HG03432 (cell line): ENCODE measurements around the gene GSKIP.
A peak's percentile ranks its signal among the peaks of the same experiment; 100 is the strongest.

Source experiments
- ATAC-seq: cut with Tn5 transposase; IDR thresholded peaks from one replicate; pipeline ENCODE4 v1.9.1; 2021; ENCODE audit warnings: mild to moderate bottlenecking, moderate library complexity; ENCODE audit not compliant: unreplicated experiment

GSKIP gene

DNA sequence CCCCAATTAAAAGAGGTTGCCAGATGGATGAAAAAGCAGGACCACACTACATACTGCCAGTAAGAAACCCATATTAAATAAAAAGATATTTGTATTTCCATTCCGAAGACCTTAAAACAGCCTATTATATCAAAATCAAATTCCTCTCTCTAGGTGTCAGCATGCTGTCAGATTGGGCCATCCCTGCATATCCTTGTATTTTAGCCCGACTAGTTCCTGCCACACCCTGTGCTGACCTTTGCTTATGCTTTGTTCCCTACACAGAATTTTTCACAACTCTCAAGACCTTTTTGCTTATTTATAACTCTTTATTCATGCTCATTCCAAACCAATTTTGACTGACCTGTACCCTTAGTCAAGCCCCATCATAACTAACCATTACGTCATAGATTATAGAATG lies 12.8 kb downstream of the GSKIP start:
- no peak for ATAC-seq

DNA sequence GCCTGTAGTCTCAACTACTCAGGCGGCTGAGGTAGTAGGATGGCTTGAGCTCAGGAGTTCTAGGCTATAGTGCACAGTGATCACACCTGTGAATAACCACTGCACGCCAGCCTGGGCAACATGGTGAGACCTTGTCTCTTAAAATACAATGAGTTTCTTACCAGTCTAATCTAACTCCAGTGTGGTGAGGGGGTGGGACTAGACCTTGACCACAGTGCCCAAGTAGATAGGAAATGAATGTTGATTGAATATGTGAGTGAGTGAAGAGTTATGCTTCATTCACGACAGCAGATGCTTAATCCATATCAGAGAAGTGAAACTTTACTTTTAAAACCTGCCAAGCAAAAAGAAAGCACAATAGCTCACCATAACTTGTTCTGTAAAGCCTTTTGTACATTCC lies 17.4 kb downstream of the GSKIP start:
- peak; percentile 90 for ATAC-seq

DNA sequence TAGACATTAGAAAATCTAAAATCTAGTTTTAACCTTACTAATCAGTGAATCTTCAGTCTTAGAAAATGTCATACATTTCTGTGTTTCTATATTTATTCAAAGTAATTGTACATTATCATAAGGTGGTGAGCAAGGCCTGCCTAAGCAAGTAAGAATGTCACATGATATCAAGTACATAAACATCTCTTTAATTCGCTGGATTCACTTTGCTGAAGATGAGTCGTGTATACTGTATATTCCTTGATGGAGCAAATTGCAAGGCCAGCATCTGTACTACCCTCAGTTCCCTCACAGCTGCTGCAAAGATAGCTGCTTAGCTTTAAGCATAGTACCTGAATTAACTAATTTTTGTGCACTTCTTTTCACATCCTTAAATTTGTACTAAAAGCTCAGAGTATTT lies 20.1 kb downstream of the GSKIP start:
- ATAC-seq, result no peak

DNA sequence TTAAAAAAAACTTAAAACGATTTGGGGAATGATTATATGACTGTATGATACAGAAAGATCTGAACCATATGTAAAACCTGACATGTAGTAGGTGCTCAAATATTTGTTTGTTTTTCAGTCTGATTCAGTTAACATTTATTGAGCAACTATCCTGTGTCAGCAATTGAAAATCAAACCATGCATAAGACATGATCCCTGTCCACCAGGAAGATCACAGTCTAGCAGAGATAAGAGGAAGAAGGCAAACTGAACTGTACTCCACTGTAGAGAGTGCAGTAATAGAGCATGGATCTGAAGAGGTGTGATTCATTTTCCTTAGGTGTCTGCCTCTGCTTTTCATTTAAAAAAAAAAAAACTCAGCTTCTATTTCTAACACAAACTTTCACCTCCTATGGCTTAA lies 20.7 kb downstream of the GSKIP start:
- no peak for ATAC-seq

DNA sequence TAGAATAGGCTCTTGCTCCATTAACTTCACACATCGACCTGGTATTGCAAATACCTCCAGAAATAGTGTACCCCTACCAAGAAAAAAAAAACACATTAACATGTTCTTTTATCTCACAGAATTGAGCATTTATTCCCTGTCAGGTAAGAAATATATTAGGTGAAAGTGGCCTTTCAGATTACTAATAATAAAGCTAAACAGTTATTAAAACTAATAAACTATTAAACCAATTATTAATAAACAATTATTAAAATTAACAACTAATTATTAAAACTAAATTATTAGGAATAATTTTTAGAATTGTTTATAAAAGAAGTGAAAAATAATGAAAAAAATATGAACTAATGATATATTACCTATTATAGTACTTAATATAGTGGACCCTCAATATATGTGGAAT lies 21.4 kb downstream of the GSKIP start:
- ATAC-seq, result no peak

DNA sequence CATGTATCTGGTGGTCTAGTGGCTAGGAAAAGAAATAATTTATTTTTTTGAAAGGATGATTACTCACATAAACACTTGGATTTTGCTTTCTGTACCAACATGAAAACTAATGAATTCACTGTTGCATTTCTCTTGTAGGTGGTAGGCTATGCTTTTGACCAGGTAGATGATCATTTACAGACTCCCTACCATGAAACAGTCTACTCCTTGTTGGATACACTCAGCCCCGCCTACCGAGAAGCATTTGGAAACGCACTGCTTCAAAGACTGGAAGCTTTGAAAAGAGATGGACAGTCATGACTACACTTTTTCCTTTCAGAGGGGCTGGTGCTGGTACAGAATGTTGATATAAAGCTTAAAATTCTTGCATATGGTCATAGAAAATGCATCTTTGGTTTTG lies 22.1 kb downstream of the GSKIP start:
- ATAC-seq, result no peak

DNA sequence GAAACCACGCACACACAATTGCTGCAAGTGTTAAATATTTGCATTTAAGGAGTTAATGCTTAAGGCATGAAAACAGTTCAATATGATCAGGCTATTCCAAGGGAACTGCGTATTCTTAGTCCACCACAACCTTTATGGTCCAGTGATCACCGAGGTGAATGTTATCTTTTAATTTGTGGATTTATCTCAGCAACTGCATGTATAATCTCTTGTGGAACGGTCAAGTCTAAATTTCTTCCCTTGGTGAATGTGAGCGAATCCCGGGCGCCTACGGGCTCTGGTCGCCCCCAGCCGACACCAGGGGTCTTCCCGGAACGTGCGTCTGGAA lies 27.6 kb downstream of the GSKIP start:
- no peak for ATAC-seq

DNA sequence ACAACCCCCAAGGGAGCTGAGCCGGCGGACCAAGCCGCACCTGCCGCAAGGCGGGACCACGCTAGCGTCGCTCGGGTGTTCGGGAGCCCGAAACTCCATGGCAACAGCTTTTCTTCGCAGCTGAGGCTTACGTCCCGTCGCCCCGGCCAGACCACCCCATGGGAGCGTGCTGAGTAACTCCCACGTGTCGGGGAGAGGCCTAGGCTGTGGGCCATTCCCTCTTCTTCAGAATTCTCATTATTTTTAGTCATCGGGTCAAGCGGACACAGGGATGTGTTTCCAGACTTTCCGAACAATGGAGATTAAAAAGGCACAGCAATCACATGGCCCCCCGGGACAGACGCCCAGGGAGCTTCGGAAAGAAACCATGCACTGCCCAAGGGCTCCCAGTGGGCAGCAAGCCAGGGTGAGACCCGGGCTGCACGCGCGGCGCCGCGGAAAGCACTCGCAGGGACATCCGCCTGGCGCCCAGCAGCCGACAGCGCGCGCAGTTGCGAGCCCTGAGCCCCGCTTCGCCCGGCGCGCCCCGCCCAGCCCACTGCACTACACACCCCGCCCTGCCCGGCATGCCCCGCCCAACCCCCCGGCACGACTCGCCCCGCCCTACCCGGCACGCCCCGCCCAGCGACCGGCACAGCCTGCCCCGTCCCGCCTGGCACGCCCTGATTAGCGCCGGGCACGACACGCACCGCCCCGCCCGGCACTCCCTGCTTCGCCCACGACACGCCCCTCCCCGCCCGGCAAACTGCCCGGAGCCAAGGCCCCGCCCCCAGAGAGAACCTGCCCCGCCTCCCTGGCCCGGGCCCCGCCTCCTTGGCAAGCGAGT lies 28.2 kb downstream of the GSKIP start:
- peak; percentile 89 for ATAC-seq

DNA sequence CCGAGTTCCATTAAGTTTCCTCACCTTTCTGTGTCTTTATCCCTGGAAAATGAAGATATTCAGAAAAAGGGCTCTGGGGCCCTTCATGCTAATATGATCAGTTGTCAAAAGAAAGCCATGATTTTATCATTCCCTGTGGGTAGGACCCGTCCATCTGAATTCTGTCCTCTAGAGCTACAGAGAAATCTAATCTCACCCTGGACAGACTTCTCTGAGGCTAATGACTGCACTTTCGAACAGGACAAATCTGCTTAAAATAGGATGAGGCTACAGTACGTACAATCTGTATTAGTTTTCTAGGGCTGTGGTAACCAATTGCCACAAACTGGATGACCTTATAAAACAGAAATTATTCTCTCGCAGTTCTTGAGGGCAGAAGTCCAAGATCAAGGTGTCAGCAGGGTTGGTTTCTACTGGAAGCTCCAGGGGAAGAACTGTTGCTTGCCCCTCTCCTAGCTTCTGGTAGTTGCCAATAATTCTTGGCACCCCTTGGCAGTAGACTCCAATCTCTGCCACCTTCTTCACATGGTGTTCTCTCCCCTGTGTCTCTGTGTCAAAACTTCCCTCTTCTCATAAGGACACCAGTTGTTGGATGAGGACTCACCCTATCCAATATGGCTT lies 29.9 kb downstream of the GSKIP start:
- ATAC-seq, result no peak

DNA sequence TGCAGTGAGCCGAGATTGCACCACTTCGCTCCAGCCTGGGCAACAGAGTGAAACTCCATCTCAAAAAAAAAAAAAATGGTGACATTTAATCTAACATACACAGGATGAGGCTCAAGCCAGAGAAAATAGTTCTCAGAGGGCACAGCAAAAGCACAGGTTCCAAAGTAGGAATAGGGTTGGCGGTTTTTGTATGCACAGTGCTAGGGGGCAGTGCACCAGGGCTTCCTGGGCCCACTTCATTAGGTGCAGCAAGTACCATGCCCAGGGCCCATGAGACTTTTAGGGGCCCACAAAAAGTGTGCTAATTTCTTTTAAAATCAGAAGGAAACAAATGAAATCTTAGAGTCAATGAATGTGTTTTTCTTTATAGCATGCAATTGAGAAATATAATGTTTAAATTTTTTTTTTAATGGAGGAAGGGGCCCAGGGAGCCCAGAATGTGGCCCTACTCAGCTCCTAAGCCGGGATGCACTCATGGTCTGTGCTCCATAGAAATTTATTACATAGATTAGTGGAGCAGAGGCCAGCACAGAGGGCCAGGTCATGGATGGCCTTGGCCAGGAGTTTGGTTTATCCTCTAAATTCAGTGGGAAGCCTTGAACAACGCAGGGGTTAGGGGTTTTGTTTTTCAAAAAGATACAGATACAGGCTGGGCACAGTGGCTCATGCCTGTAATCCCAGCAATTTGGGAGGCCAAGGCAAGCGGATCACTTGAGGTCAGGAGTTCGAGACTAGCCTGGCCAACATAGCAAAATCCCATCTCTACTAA lies 30.9 kb downstream of the GSKIP start:
- ATAC-seq, result no peak

DNA sequence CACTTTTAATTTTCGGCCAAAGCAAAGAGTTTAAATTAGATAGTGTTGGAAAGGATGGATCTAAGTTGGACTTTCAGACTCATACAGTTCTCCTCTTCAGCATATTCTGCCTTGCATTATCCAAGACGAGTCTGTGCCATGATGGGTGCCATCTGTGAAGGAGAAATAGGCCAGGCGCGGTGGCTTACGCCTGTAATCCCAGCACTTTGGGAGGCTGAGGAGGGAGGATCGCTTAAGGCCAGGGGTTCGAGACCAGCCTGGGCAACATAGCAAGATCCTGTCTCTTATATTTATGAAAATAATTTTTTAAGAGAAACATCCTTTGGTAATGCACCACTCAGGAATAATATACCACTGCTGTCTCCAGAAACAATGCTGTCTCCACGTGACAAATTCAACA lies 35.1 kb downstream of the GSKIP start:
- ATAC-seq, result no peak

DNA sequence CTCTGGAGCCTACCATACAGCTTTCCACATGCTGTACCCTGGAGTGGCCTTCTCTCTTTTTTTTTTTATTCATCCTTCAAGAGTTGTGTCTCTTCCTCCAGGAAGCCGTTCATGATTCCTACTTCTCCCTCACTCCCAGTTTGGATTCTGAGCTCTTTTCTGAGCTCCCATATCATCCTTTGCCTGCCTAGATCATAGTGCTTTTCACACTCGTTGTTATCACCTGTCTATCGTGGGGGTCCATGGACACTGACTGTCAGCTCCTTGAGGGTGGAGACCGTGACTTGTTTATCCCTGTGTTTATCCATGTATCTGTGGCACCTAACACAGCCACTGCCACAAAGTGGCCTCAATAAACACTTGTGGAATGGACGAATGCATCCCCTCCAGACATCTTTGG lies 35.6 kb downstream of the GSKIP start:
- no peak for ATAC-seq

DNA sequence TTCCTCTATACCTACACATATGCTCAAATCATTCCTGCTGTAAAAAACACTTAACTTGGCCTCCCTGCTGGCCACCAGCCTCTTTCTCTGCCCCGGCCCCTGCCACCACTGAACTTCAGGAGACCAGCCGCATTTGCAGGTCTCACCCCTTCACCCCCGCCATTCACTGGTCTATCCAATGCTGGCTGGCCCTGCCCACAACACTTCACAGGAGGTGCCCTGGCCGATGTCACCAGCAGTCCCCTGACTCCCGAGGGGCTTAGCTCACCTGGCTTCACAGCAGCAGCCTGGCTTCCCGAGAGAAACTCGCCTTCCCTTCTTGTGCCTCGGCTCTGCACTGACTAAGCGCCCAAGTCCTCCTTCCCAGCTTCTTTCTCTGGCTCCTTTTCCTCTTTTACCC lies 36.1 kb downstream of the GSKIP start:
- no peak for ATAC-seq

DNA sequence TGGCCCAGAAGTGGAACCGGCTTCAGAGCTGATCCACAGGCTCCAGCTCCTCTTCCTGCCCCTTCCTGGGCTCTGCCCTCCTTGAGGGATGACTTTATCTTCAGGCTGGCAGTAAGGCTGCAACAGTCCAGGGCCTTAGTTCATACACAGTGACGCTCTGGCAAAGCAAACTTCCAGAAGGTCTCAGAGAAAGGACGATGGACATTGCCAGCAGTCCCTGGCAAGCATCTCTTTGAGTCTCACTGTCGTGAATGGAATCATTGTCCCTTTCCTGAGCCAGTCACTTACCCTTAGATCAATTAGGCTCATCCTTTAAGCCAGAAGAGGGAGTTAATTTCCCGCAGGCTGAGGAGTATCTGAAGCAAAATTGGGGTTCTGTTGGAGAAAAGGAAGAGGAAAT lies 37.2 kb downstream of the GSKIP start:
- ATAC-seq, result no peak

DNA sequence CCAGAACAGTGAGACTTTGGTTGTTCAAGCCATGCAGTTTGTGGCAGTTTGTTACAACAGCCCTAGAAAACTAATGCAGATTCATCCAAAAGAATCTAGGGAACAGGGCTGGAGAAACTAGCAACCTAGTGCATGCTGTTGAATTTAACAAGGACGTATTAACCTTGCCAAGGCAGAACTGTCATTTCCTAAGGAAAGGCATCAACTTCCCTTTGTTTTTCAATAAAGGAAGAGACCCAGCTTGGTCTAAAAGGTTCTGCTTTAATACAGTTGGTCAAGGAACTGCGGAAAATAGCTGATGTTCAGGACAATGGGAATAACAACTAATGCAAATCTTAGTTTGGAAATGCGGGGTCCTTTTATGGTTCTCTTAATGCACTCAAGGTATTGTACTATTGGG lies 40.1 kb downstream of the GSKIP start:
- no peak for ATAC-seq

DNA sequence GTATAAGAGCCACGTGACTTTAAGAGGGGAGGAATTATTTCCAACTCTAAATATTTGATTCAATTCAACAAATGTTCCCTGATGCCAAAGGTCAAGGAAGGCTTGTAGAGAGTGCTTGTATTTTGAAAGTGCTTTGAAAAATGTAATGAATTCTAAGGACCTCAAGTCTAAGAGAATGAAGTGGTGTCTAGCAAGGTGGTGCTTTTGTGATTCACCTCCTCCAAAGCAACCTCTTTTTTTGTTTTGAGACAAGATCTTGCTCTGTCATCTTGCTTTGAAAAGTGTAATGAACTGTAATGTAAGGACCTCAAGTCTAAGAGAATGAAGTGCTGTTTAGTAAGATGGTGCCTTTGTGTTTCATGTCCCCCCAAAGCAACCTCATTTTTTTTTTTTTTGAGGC lies 42.4 kb downstream of the GSKIP start:
- no peak for ATAC-seq

DNA sequence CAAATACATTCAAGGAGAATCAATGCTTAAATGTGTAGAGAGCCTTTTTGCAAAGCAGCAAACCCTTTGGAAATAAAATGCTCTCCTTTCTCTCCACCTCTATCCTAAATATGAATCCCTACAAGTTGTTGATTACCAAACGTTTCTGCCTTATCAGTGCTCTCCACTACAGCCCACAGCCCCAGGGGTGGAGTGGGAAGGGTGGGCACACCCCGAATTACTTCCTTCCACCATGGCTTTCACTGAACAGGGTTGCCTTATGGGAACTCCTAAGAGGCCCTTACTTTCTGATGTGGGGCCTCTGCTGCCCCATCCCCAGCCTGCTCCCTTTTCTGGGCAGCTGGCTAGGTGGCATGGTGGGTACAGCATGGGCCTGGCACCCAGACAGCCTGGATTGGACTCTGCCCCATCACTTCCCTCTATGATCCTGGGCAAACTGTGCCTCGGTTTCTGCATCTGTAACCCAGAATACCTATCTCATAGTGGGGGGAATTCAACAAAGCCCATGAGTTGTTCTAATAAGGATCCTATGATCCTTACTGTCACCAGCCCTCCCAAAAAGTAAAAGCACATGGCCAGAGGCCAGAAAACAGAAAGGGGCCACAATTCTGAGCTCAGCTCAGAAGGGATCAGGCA lies 44.7 kb downstream of the GSKIP start:
- no peak for ATAC-seq

DNA sequence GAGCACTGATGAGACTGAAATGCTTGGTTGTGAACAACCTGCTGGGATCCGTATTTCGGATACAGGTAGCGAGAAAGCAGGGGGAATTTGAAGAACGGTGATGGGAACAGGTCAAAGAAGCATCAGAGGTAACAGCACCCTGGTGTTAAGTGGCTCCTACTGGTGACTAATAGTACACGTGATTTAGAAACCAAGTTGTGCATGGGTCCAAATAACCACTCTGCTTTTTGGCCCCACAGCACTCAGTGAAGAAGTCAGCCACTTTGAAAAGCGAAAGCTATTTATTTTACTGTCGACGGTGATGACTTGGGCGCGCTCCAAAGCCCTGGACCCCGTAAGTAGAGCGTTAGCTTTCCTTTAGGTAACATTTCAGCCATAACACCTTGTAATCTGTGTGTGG lies 45.3 kb downstream of the GSKIP start:
- ATAC-seq, result no peak

DNA sequence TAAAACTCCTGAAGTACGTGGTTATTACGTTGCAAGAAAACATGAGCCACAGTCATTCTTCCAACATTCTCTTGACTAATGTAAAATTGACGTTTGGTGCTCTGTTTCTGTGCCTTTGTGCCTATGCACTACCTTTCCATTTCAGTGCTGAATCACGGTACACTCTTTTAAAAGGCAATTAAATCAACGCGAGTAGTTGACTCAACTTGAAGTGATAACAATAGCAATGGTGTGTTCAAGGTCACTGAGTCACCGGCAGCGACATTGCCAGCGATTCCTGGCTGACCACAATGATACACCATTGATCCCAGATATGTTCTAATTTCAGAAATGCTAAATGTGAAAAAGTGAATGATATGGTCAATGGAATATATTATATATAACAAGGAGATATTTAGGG lies 46.4 kb downstream of the GSKIP start:
- no peak for ATAC-seq

DNA sequence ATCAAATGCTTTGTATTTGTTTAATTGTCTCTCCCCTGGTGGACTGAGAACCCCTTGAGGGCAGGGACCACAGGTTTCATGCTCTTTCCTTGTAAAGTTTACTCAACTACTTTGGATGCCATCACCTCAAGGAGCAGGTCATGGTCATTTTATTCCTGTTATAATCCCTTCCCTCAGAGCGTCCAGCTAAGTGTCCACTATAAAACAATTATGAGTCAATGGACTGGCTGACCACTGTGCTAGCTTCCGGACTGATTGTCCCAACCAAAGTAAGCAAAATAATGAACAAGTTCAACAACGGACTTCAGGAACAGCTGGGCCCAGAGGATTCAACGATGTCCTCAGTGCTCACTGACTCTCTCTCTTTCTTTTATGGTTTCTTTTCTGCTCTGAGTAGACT lies 46.8 kb downstream of the GSKIP start:
- no peak for ATAC-seq

DNA sequence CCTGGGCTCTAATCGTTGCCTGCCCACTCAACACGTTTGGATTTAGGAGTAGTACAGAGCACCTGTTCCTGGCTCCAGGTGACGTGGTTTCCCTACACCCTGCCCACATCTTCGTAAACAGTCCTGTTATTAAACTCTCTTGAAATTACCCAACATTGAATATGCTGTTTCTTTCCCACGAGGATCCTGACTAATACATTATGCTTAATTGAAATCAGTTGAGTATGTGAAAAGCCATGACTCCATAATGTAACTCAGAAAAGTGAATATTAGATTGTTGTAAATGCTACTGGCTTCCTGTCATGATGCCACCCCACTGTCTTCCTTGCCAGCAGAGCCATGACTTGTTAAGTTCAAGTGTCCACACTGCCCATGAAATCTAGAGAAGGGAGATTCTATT lies 50.2 kb downstream of the GSKIP start:
- no peak for ATAC-seq

DNA sequence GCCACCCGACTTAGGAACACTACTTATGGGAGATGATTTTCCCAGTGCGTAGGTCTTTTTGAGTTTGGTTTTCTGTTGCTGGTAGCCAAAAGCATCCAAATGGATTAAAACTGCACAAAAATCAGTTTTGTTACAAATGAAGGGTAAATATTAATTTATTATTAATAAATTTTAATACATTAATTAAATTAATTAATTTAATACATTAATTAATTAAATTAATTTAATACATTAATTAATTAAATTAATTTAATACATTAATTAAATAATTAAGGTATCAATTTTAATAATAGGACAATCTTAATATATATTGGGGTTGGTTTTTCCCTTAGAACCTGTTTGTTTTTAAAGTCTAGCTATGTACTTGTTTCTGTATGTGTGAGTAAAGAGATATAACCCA lies 52.2 kb downstream of the GSKIP start:
- no peak for ATAC-seq
